ENCODE data around the gene MVB12B. TPM values are rescaled to one million over a fixed set of nuclear protein-coding genes. Genes with fewer than 3 reads are reported as not detected.

Gene MVB12B
- total RNA-seq, 1 experiment from 2014 or later, result 5.8 TPM

DNA sequence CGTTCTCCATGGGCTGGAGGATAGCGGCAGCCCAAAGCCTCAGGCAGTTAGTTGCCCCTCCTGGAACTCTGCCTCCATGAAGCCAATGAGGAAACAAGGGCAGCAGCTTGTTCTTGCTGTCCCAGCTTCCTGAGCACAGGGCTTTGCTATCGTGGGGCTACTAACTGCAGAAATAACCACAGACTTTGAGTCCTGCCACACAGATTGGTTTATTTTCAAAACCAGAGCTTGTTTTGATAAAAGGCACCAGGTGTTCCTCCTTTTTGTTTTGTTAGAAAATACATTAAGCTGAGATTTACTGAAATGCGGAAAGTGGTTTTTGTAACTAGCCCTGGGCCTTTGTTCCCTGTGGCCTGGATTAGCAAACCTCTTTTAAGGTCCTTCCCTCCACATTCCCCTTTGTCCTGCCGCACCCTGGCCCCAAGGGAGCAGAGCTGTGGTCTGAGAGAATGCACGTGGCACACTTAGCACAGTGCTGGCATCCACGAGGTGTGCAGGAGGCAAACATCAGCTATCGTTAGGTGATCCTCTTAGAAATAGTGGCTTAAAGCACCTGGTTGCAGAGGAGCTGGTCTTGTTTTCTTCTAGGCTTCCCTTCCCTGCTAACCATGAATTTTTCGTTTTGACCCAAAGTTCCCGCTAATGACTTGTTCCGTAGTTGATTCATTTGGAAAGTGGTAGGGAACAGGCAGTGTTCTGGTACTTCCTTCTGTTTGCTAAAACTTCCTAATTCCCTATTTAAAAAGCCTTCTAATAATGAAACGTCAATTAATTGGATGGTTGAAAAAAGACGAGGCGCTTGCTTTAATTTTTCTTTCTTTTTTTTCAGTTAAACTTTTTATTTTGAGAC is 21.5 kb downstream of the MVB12B start:
- Histone ChIP-seq H3T11ph (ENCODE audit: low read length) (no peak overlapping the region), H2BK20ac (ENCODE audit: low read depth, low read length, poor library complexity, severe bottlenecking) (no peak overlapping the region), H3K9ac (ENCODE audit: extremely low read depth, insufficient read length, low read length) (no peak overlapping the region), H4K91ac (ENCODE audit: insufficient read length, low read depth, low read length) (no peak overlapping the region), H3K27ac (ENCODE audit: insufficient read length, low read depth, low read length) (no peak overlapping the region), H3K4me1 (ENCODE audit: insufficient read depth, low read length) (peaks cover 8% of the 10 kb centered on the region; the same call in 1 of the 2 replicates), H2AFZ (ENCODE audit: low read length) (no peak overlapping the region), H3K18ac (ENCODE audit: insufficient read length, low read depth, low read length) (peak overlapping the region; percentile 11), H3K23me2 (ENCODE audit: insufficient read length, low read depth, low read length, poor library complexity, severe bottlenecking) (peaks cover 3% of the 10 kb centered on the region), H3K14ac (ENCODE audit: insufficient read depth, low read length) (peak overlapping the region; percentile 53; the same call in 1 of the 2 replicates), H3K4me2 (ENCODE audit: insufficient read depth, insufficient read length, low read length) (no peak overlapping the region), H3K9me3 (ENCODE audit: control insufficient read depth, low read depth, low read length) (no peaks in the 10 kb centered on the region), H4K8ac (replicated peaks; ENCODE audit: insufficient read length, low read depth, low read length) (no peak overlapping the region), H3K4ac (ENCODE audit: low read depth, low read length) (no peak overlapping the region), H3K23ac (ENCODE audit: insufficient read length, low read depth, low read length) (no peak overlapping the region), H2BK12ac (ENCODE audit: insufficient read length, low read depth, low read length) (no peak overlapping the region), H3K56ac (ENCODE audit: insufficient read length, low read depth, low read length) (no peak overlapping the region), H4K20me1 (ENCODE audit: control insufficient read depth, insufficient read depth, insufficient read length) (no peaks in the 10 kb centered on the region), H4K5ac (ENCODE audit: insufficient read length, low read depth, low read length) (no peak overlapping the region), H2AK5ac (ENCODE audit: insufficient read length, low read length) (no peak overlapping the region), H2BK120ac (ENCODE audit: low read depth, low read length, poor library complexity, severe bottlenecking) (no peak overlapping the region), H3K79me2 (ENCODE audit: insufficient read depth, low read length) (no peaks in the 10 kb centered on the region), H2BK5ac (ENCODE audit: insufficient read length, low read length) (no peak overlapping the region), H2BK15ac (ENCODE audit: low read depth, low read length) (no peak overlapping the region), H3K27me3 (ENCODE audit: insufficient read depth, low read length) (no peaks in the 10 kb centered on the region), H3K79me1 (ENCODE audit: insufficient read depth, low read depth, low read length, poor library complexity, severe bottlenecking) (no peaks in the 10 kb centered on the region)
- WGBS (ENCODE audit: extremely low coverage, insufficient read length, low lambda C conversion rate), result no CpG with 5 or more reads among the region's 14 CpGs
- H3K27ac Mint-ChIP-seq, result peak overlapping the region; percentile 22 to 93 (median 22); a peak in 6 of 7 replicates
- peaks cover 33 to 37% of the 10 kb centered on the region in 2 experiments for H3K4me1 Mint-ChIP-seq
- peak; percentile 54 for DNase-seq
- no peak overlapping the region for H3K4me3 Mint-ChIP-seq
- H3K36me3 Mint-ChIP-seq (ENCODE audit: insufficient read depth in 1 of 3, low read depth in 3 of 3), result peaks cover 9 to 21% (median 14%) of the 10 kb centered on the region in 3 experiments; a peak in 6 of 7 replicates
- peaks cover 12% of the 10 kb centered on the region in 2 experiments for H3K9me3 Mint-ChIP-seq
- no peaks in the 10 kb centered on the region; the same call in 1 of the 2 replicates for H3K27me3 Mint-ChIP-seq (ENCODE audit: low read depth)
- TF ChIP-seq, protein P1, sequence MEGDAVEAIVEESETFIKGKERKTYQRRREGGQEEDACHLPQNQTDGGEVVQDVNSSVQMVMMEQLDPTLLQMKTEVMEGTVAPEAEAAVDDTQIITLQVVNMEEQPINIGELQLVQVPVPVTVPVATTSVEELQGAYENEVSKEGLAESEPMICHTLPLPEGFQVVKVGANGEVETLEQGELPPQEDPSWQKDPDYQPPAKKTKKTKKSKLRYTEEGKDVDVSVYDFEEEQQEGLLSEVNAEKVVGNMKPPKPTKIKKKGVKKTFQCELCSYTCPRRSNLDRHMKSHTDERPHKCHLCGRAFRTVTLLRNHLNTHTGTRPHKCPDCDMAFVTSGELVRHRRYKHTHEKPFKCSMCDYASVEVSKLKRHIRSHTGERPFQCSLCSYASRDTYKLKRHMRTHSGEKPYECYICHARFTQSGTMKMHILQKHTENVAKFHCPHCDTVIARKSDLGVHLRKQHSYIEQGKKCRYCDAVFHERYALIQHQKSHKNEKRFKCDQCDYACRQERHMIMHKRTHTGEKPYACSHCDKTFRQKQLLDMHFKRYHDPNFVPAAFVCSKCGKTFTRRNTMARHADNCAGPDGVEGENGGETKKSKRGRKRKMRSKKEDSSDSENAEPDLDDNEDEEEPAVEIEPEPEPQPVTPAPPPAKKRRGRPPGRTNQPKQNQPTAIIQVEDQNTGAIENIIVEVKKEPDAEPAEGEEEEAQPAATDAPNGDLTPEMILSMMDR (conservative IDR thresholded peaks at IDR 0.05), result no peak
